Neural cell (in vitro differentiated cells): ENCODE measurements around the gene ACYP2. TPM values are rescaled to one million over a fixed set of nuclear protein-coding genes. Genes with fewer than 3 reads are reported as not detected.
A peak's percentile ranks its signal among the peaks of the same experiment; 100 is the strongest.

Source experiments
- H2AFZ ChIP-seq: fragments of 200-600, 300-800 bp; sonication (generic), shearing (Covaris generic); 2 replicates; pipeline ENCODE4 v1.6.0; 2014; ENCODE audit warnings: low read depth, mild to moderate bottlenecking, antibody characterized with exemption, low read length, moderate library complexity
- H3F3A ChIP-seq: fragments of 200-600 bp; shearing (Covaris generic); 2 replicates; pipeline ENCODE4 v1.6.1; 2016; ENCODE audit warnings: mild to moderate bottlenecking, moderate library complexity, mixed read lengths, antibody characterized with exemption, low read length; ENCODE audit not compliant: insufficient read depth, poor library complexity, severe bottlenecking
- H3K27ac ChIP-seq: fragments of 200-600, 300-800 bp; sonication (generic), shearing (Covaris generic); 2 replicates; pipeline ENCODE4 v1.5.1; 2014; ENCODE audit warnings: mild to moderate bottlenecking, low read length, moderate library complexity
- H3K27me3 ChIP-seq: fragments of 300-800, 200-600 bp; sonication (generic), shearing (Covaris generic); 2 replicates; pipeline ENCODE4 v1.6.0; 2014; ENCODE audit warnings: mild to moderate bottlenecking, low read depth, low read length, moderate library complexity; ENCODE audit not compliant: insufficient read depth
- H3K36me3 ChIP-seq: fragments of 300-800, 200-600 bp; sonication (generic), shearing (Covaris generic); 2 replicates; pipeline ENCODE4 v1.5.1; 2014; ENCODE audit warnings: mild to moderate bottlenecking, antibody characterized with exemption, low read length, moderate library complexity; ENCODE audit not compliant: insufficient read depth
- H3K4me2 ChIP-seq: fragments of 300-800, 200-600 bp; sonication (generic), shearing (Covaris generic); 2 replicates; pipeline ENCODE4 v1.6.0; 2014; ENCODE audit warnings: mild to moderate bottlenecking, low read length
- H3K4me3 ChIP-seq: fragments of 300-800, 200-600 bp; sonication (generic), shearing (Covaris generic); 2 replicates; pipeline ENCODE4 v1.5.1; 2014; ENCODE audit warnings: mild to moderate bottlenecking, low read length, moderate library complexity
- H3K79me2 ChIP-seq: fragments of 200-600 bp; shearing (Covaris generic); replicated peaks from 2 replicates; pipeline ENCODE4 v1.6.0; 2014; ENCODE audit warnings: mild to moderate bottlenecking, low read length, moderate library complexity; ENCODE audit not compliant: insufficient read depth
- H3K9ac ChIP-seq: fragments of 300-800, 200-600 bp; sonication (generic), shearing (Covaris generic); 2 replicates; pipeline ENCODE4 v1.6.1; 2016; ENCODE audit warnings: mild to moderate bottlenecking, low read length, mixed read lengths
- H3K9me2 ChIP-seq: fragments of 200-600 bp; shearing (Covaris generic); 2 replicates; pipeline ENCODE4 v1.6.1; 2016; ENCODE audit warnings: mild to moderate bottlenecking, low read length, mixed read lengths; ENCODE audit not compliant: insufficient read depth
- H3K9me3 ChIP-seq: fragments of 200-600, 300-800 bp; sonication (generic), shearing (Covaris generic); 2 replicates; pipeline ENCODE4 v1.6.1; 2016; ENCODE audit warnings: mild to moderate bottlenecking, mixed run types, low read length, moderate library complexity, mixed read lengths
- H4K20me1 ChIP-seq: fragments of 200-600 bp; shearing (Covaris generic); 2 replicates; pipeline ENCODE4 v1.6.1; 2016; ENCODE audit warnings: mild to moderate bottlenecking, mixed run types; ENCODE audit not compliant: insufficient read depth
- CTCF ChIP-seq: fragments of 450-650 bp; IDR thresholded peaks from 2 replicates; pipeline ENCODE4 v1.5.1; 2014; ENCODE audit warnings: antibody characterized with exemption, mild to moderate bottlenecking, moderate library complexity; ENCODE audit not compliant: poor library complexity, severe bottlenecking
- EP300 ChIP-seq: fragments of 450-650 bp; conservative IDR thresholded peaks from 2 replicates; pipeline ENCODE4 v1.6.1; 2014; ENCODE audit warnings: antibody characterized with exemption, mild to moderate bottlenecking, moderate library complexity; ENCODE audit not compliant: poor library complexity, severe bottlenecking
- EZH2 ChIP-seq: fragments of 200-600, 300-800 bp; shearing (Covaris generic), sonication (generic); IDR thresholded peaks from 2 replicates; pipeline ENCODE4 v1.6.1; 2014; ENCODE audit warnings: antibody characterized with exemption, low read length, borderline replicate concordance, mild to moderate bottlenecking; ENCODE audit not compliant: insufficient read depth, poor library complexity, severe bottlenecking
- MXI1 ChIP-seq: fragments of 450-650 bp; conservative IDR thresholded peaks from 2 replicates; pipeline ENCODE4 v1.6.1; 2014; ENCODE audit warnings: antibody characterized with exemption, mild to moderate bottlenecking; ENCODE audit not compliant: poor library complexity, severe bottlenecking
- POLR2AphosphoS5 ChIP-seq: IDR thresholded peaks from 2 replicates; pipeline ENCODE4 v1.6.1; 2012
- RAD21 ChIP-seq: fragments of 450-650 bp; conservative IDR thresholded peaks from 2 replicates; pipeline ENCODE4 v1.6.1; 2014; ENCODE audit warnings: antibody characterized with exemption, mild to moderate bottlenecking, moderate library complexity
- REST ChIP-seq: IDR thresholded peaks from 2 replicates; pipeline ENCODE4 v1.6.1; 2012; ENCODE audit warnings: borderline replicate concordance
- SMC3 ChIP-seq: fragments of 450-650 bp; conservative IDR thresholded peaks from 2 replicates; pipeline ENCODE4 v1.6.1; 2014; ENCODE audit warnings: antibody characterized with exemption, mild to moderate bottlenecking, moderate library complexity; ENCODE audit not compliant: poor library complexity
- TAF1 ChIP-seq: IDR thresholded peaks from 2 replicates; pipeline ENCODE4 v1.6.1; 2012; ENCODE audit warnings: low read depth
- polyA plus RNA-seq: library from polyadenylated mRNA; depleted of rRNA; stranded (reverse); fragments of >200 nt; gene quantifications from 2 replicates; pipeline ENCODE4 v1.2.3, GENCODE V29; 2014

Gene ACYP2
- polyA plus RNA-seq, 1 donor from 2014 or later = 48.2 TPM

- Histone ChIP-seq H3K9me3 (no peaks in the 10 kb centered on the region), H3K9me2 (no peaks in the 10 kb centered on the region), H3K4me2 (no peak overlapping the region), H4K20me1 (no peaks in the 10 kb centered on the region), H3K27me3 (no peaks in the 10 kb centered on the region), H2AFZ (no peak overlapping the region), H3K27ac (no peak overlapping the region), H3K9ac (no peak overlapping the region), H3K36me3 (no peaks in the 10 kb centered on the region), H3K79me2 (no peaks in the 10 kb centered on the region), H3F3A (no peaks in the 10 kb centered on the region), H3K4me3 (no peak overlapping the region)
- TF ChIP-seq CTCF = no peak
Measured at GRCh38 chr2:54103454-54104314, 11.7 kb upstream of the ACYP2 start.

- H4K20me1 ChIP-seq = no peaks in the 10 kb centered on the region
- H3K27me3 ChIP-seq = no peaks in the 10 kb centered on the region
- H2AFZ ChIP-seq = no peak overlapping the region
- no peak overlapping the region for H3K4me3 ChIP-seq
- H3K9me2 ChIP-seq = no peaks in the 10 kb centered on the region
- TF ChIP-seq CTCF (peak; percentile 88), RAD21 (peak; percentile 91), EZH2 (no peak), TAF1 (no peak), SMC3 (peak; percentile 87)
- H3K9ac ChIP-seq = no peak overlapping the region
- H3K36me3 ChIP-seq = no peaks in the 10 kb centered on the region
- no peaks in the 10 kb centered on the region for H3F3A ChIP-seq
- no peak overlapping the region for H3K4me2 ChIP-seq
- no peaks in the 10 kb centered on the region for H3K9me3 ChIP-seq
- no peak overlapping the region for H3K27ac ChIP-seq
- no peaks in the 10 kb centered on the region for H3K79me2 ChIP-seq
Measured at GRCh38 chr2:54106631-54107454, 8.6 kb upstream of the ACYP2 start.

- Histone ChIP-seq H3K9ac (no peak overlapping the region), H3K27me3 (no peaks in the 10 kb centered on the region), H3K9me3 (no peaks in the 10 kb centered on the region), H3K36me3 (no peaks in the 10 kb centered on the region), H3K4me2 (no peak overlapping the region), H4K20me1 (no peaks in the 10 kb centered on the region), H3F3A (no peaks in the 10 kb centered on the region), H3K27ac (no peak overlapping the region), H3K4me3 (no peak overlapping the region), H2AFZ (no peak overlapping the region), H3K9me2 (no peaks in the 10 kb centered on the region), H3K79me2 (no peaks in the 10 kb centered on the region)
- TF ChIP-seq REST (no peak), EP300 (no peak), POLR2AphosphoS5 (no peak), RAD21 (no peak), MXI1 (no peak), SMC3 (no peak), TAF1 (no peak), EZH2 (no peak), CTCF (no peak)
Measured at GRCh38 chr2:54107455-54107764, 8.0 kb upstream of the ACYP2 start.
